Stomach smooth muscle (tissue), 2 donors: ENCODE data around the gene PCGF5.
A peak's percentile ranks its signal among the peaks of the same experiment; 100 is the strongest.
"Not testable (repeated sequence)": the region's sequence is repeated elsewhere in the genome, so short reads cannot be mapped to it uniquely, and the experiment has no call there.

Experiments used
- H3K27ac ChIP-seq: one replicate; pipeline ENCODE4 v1.7.0; 2013; ENCODE audit warnings: mild to moderate bottlenecking, low read length, inconsistent platforms
- H3K27me3 ChIP-seq, 2 donors: one replicate each; pipeline ENCODE4 v1.7.0; 2013; ENCODE audit warnings: low read length in 2 of 2; ENCODE audit not compliant: insufficient read depth in 2 of 2, control insufficient read depth in 1 of 2
- H3K36me3 ChIP-seq, 2 donors: one replicate each; pipeline ENCODE4 v1.7.0; 2013; ENCODE audit warnings: low read length in 2 of 2; ENCODE audit not compliant: control insufficient read depth in 2 of 2, insufficient read depth in 2 of 2
- H3K4me1 ChIP-seq: one replicate; pipeline ENCODE4 v1.7.0; 2013; ENCODE audit warnings: low read length; ENCODE audit not compliant: control insufficient read depth, insufficient read depth
- H3K4me3 ChIP-seq, 2 donors: one replicate each; pipeline ENCODE4 v1.7.0; 2013; ENCODE audit warnings: low read length in 2 of 2
- H3K9ac ChIP-seq, 2 donors: one replicate each; pipeline ENCODE4 v1.7.0; 2013; ENCODE audit warnings: low read length in 2 of 2, mild to moderate bottlenecking in 1 of 2
- H3K9me3 ChIP-seq, 2 donors: one replicate each; pipeline ENCODE4 v1.7.0; 2013; ENCODE audit warnings: low read length in 2 of 2; ENCODE audit not compliant: control insufficient read depth in 2 of 2
- donor health status: healthy.
- donor health status: Pancreatic carcinoma.

PCGF5 gene

DNA sequence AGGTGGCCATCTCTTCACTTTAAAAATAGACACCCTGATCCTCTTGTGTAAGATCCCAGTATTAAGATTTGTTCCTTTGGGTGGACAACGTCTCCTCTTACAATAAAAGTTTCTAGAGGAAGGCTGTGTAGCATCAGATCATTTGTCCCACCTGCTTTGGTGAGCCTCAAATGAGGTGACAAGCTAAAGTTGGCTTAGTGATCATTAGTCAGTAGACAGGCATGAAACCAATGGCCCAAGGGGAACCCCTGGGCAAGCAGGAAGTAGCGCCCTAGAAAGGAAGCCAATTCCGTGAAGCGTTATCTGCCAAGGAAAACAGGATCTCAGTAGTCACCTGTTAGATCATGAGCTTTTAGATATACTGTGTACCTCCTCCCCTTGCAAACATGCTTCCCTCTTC lies 66.8 kb downstream of the PCGF5 start:
- peaks cover 11% of the 10 kb centered on the region for H3K4me1 ChIP-seq
- no peaks in the 10 kb centered on the region for H3K36me3 ChIP-seq
- H3K9me3 ChIP-seq = no peaks in the 10 kb centered on the region
- no peaks in the 10 kb centered on the region for H3K27me3 ChIP-seq
- H3K9ac ChIP-seq = no peak overlapping the region
- no peak overlapping the region for H3K27ac ChIP-seq
- H3K4me3 ChIP-seq = no peak overlapping the region

DNA sequence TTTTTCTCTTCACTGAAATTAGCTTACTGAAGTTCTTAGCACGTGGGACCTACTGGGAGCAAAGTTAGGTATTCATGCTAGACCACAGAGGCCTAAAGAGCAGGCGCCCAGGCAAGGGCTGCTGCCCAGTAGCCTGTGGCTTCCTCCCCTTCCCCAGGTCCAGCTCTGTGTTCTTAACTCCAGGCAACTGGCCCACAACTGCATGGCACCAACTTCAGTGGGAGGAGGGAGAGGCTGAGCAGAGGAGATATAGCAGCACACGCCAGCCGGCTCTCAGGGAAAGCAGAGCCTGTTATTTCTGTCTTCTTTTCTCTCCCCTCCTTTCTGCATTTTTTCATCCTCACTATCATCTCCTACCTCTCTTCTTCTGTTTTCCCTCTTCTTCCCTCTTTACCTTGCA lies 67.4 kb downstream of the PCGF5 start:
- Histone ChIP-seq H3K9me3 (no peaks in the 10 kb centered on the region), H3K36me3 (no peaks in the 10 kb centered on the region), H3K27ac (no peak overlapping the region), H3K4me3 (no peak overlapping the region), H3K9ac (no peak overlapping the region), H3K4me1 (peaks cover 11% of the 10 kb centered on the region), H3K27me3 (no peaks in the 10 kb centered on the region)

DNA sequence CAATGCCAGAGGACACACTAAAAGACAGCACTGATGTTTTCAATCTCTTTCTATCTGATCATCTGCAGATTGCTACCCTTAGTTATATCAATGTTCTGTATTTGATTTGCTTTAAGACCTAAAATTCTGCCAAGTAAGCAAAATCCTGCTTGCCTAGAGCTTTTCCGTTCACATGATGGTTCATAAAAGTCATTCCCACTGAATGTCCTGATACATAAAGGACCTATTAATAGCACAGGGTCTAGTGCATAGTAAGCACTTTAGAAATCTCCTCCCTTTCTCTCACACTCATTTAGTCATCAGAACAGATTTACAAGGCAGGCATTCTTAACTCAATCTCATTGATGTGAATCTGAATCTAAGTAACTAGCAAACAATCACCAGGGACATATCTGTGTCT lies 68.8 kb downstream of the PCGF5 start:
- H3K4me1 ChIP-seq = peaks cover 10% of the 10 kb centered on the region
- no peaks in the 10 kb centered on the region for H3K27me3 ChIP-seq
- no peaks in the 10 kb centered on the region for H3K36me3 ChIP-seq
- no peak overlapping the region for H3K4me3 ChIP-seq
- no peaks in the 10 kb centered on the region for H3K9me3 ChIP-seq
- no peak overlapping the region for H3K9ac ChIP-seq
- H3K27ac ChIP-seq = no peak overlapping the region

DNA sequence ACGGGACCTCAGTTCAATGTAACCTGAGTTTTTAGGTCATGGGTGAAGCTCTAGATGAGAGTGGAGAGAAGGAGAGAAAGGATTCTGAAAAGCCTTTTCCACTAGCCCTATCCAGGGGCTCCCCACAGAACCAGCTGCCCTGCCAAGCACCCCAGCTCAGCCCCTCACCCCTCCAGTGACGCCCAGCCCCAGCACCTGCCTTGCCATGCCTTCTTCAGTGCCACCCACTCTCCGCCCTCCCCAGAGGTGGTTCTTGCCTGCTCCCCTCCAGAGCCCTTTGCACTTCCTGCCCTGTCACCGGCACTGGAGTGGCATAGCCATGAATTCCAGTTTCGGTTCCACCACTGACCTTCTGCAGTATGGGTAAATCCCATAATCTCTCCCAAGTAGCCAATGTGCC lies 70.1 kb downstream of the PCGF5 start:
- H3K9ac ChIP-seq = no peak overlapping the region
- no peaks in the 10 kb centered on the region for H3K36me3 ChIP-seq
- H3K27ac ChIP-seq = no peak overlapping the region
- H3K4me3 ChIP-seq = no peak overlapping the region
- no peaks in the 10 kb centered on the region for H3K9me3 ChIP-seq
- H3K27me3 ChIP-seq = no peaks in the 10 kb centered on the region
- peaks cover 4% of the 10 kb centered on the region for H3K4me1 ChIP-seq

DNA sequence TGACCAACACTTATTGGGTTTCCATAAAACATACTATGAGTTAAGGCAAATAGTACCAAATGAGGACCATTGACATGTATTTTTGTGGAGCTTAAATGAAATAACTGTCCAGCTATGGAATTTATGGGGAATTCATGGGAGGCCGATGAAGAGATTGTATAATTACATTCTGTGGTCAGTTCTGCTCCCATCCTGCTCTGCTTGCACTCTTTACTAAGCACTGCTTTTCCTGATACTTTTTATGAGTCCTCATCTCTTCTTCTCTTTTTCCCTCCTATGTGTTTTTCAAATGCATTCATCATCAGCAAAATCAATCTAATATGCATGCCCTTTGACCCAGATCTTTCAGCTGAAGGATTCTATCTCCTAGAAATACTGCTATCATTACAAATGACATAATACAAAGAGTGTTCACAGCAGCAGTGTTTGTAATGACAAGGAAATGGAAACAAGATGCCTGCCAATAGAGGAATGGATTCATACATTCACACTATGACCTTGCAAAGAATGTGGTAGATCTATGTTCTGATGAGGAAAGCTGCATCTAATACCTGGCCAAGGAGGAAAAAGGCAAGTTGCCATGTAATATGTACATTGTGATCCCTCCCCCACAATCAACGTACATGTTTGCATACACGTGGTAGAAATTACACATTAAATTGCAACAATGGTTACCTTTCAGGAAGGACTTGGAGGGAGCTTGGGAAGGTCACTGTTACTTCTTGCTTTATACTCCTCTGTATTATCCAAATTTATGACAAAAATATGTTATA lies 73.9 kb downstream of the PCGF5 start:
- no peaks in the 10 kb centered on the region for H3K27me3 ChIP-seq

DNA sequence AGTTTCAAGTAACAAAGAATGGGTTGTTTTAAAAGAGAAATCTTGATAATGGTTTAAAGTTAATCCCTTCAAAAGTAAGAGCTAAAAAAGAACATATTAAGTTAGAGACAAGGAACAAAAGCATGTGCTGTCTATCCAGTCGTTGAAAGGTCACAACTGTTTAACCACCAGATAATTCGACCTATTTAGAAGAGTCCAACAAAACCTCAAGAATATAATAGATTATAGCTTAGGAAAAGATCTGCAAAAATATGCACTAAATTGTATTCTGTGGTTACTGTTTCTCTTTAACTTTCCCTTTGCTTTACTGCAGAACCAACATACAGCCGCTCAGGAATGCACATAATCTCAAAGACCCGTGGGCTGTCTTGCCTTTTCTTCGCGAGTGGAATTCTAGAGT lies 74.9 kb downstream of the PCGF5 start:
- Histone ChIP-seq H3K36me3 (no peaks in the 10 kb centered on the region), H3K9me3 (no peaks in the 10 kb centered on the region), H3K27me3 (no peaks in the 10 kb centered on the region), H3K9ac (no peak overlapping the region), H3K4me1 (peaks cover 8% of the 10 kb centered on the region), H3K27ac (no peak overlapping the region), H3K4me3 (no peak overlapping the region)

More for the DNA sequence above, 73.9 kb downstream of the PCGF5 start:
- Histone ChIP-seq H3K4me1 (peaks cover 8% of the 10 kb centered on the region), H3K4me3 (no peak overlapping the region), H3K9ac (no peak overlapping the region), H3K27ac (no peak overlapping the region), H3K9me3 (no peaks in the 10 kb centered on the region), H3K36me3 (no peaks in the 10 kb centered on the region)

DNA sequence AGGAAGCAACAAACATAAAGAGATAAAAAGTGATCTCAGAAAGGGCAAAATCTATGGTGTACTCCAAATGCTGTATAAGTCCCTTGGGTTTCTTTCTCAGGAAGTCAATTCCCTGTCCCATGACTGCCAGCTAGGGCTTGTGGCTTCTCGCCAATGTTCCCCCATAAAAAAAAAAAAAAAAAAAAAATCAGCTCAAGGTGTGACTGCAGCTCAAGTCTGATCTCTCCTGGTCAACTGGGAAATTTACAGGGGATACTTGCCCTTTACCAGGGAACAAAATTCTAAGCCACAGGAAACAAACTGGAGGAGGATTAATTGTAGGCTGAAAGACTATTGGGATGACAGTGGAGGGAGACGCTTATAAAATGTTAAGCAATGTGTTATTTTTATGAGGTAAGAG lies 76.0 kb downstream of the PCGF5 start:
- Histone ChIP-seq H3K27me3 (no peaks in the 10 kb centered on the region), H3K9ac (no peak overlapping the region), H3K27ac (no peak overlapping the region), H3K36me3 (no peaks in the 10 kb centered on the region), H3K9me3 (no peaks in the 10 kb centered on the region), H3K4me1 (peaks cover 8% of the 10 kb centered on the region), H3K4me3 (no peak overlapping the region)

DNA sequence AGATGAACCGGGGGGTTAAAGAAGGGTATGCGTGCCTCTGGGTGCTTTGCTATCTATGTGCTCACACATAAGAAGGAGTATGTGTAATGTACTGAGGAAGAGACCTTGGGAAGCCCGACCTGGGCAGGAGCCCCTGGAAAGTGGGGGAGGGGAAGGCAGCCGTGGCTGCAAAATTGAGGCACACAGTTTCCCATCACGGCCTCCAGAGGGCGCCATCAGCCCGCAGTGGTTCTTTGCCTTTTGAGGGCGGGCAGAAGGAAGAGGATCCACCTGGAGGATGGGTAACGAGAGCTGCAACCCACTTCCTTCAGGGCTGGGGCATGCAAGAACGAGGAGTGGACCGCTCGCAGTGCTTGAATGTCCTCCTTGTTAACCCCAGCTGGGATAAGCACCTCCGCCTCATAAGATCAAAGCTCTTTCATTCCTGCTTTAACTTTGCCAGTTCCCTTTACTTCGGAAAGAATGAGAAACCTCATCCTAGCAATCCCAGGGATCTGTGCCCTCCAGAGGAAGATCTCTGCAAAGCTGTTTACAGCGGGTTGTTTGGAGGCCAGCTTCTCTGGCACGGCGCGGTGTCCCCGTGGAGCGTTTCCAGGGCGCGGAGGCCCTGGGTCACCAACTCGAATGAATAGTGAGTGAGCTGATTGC lies 77.9 kb downstream of the PCGF5 start:
- H3K27ac ChIP-seq = peak overlapping the region; percentile 11
- H3K9me3 ChIP-seq = no peaks in the 10 kb centered on the region
- H3K36me3 ChIP-seq = no peaks in the 10 kb centered on the region
- no peaks in the 10 kb centered on the region for H3K27me3 ChIP-seq
- H3K4me3 ChIP-seq = peak overlapping the region; percentile 63 to 81
- H3K9ac ChIP-seq = peak overlapping the region; percentile 13 to 66
- peaks cover 8% of the 10 kb centered on the region for H3K4me1 ChIP-seq

DNA sequence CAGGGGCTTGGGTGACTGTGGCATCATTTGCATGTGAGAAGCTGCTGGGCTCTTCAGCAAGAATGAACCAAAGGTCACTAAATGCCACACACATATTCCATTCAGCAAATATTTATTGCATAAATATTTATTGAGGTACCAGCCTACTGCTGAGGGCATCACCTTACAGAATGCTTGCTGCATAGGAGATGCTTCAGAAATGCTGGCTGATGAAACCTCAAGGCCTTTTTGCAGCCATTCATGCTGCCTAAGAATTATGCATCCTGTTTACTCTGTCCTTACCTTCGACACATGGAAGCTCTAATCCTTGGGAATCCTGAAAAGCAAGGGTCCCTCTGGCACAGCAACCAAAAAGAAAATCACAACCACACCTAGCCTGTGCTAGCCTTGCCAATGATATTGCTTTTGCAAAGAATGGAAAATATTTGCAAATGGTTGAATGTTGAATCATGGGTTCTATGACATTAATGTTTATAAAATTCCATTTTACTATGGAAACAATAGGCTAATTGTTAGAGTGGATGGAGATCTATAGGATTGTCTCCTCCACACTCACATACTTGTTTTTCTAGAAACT lies 79.6 kb downstream of the PCGF5 start:
- Histone ChIP-seq H3K4me3 (no peak overlapping the region), H3K27me3 (no peaks in the 10 kb centered on the region), H3K9ac (no peak overlapping the region), H3K36me3 (no peaks in the 10 kb centered on the region), H3K9me3 (no peaks in the 10 kb centered on the region), H3K27ac (no peak overlapping the region), H3K4me1 (peaks cover 8% of the 10 kb centered on the region)

DNA sequence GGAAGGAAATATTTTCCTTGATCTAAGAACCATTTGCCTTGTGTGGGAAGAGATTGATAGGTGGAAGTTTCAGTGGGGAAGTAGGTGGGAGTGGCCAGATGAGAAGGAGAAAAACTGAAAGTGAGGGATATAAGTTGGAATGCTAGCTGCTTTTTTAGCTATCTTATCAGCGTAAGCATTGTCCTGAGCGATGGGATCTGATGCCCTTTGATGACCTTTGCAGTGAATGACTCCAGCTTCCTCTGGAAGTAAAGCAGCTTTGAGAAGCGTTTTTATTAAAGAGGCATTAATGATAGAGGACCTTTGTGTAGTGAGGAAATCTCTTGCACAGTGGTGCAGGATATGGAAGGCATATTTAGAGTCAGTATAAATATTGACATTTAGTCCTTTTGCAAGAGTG lies 82.5 kb downstream of the PCGF5 start:
- not testable (repeated sequence) for H3K4me1 ChIP-seq, H3K36me3 ChIP-seq, H3K9ac ChIP-seq, H3K9me3 ChIP-seq, H3K4me3 ChIP-seq, H3K27ac ChIP-seq, H3K27me3 ChIP-seq

DNA sequence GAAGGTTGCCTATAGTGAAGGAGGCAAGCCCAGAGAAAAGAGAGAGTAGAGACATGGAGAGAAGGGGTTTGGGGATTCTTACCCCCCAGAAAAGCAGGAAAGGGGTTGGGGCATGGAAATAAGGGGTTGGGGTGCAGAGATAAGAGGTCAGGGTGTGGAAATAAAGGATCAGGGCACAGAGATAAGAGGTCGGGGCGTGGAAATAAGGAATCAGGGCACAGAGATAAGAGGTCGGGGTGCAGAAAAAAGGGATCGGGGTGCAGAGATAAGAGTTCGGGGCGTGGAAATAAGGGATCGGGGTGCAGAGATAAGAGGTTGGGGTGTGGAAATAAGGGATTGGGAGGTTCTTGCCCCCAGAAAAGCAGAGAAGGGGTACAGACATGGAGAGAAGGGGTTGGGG lies 85.5 kb downstream of the PCGF5 start:
- H3K9ac ChIP-seq, H3K27ac ChIP-seq, H3K36me3 ChIP-seq, H3K9me3 ChIP-seq, H3K4me1 ChIP-seq, H3K27me3 ChIP-seq, H3K4me3 ChIP-seq: not testable (repeated sequence)
